ENCODE data around the gene HTR5A.

Gene HTR5A

GRCh38 chr7:155120460-155120859 is 50.3 kb downstream of the HTR5A start:
- no peak for DNase-seq (ENCODE audit: low read depth)
- TF ChIP-seq CTCF (conservative IDR thresholded peaks at IDR 0.05; ENCODE audit: low read length), result no peak
- no peak overlapping the region for H3K4me3 ChIP-seq (ENCODE audit: low read length)

- no peak overlapping the region for H3K4me3 ChIP-seq (ENCODE audit: low read length)
- no peak for TF ChIP-seq CTCF (conservative IDR thresholded peaks at IDR 0.05; ENCODE audit: low read length)
- no peak for DNase-seq (ENCODE audit: low read depth)
These were observed 52.7 kb downstream of the HTR5A start for GRCh38 chr7:155122831-155123230.

GRCh38 chr7:155123413-155123812 is 53.3 kb downstream of the HTR5A start:
- TF ChIP-seq CTCF (conservative IDR thresholded peaks at IDR 0.05; ENCODE audit: low read length), result no peak
- no peak overlapping the region for H3K4me3 ChIP-seq (ENCODE audit: low read length)
- DNase-seq (ENCODE audit: low read depth), result no peak

- TF ChIP-seq CTCF (conservative IDR thresholded peaks at IDR 0.05; ENCODE audit: low read length), result no peak
- H3K4me3 ChIP-seq (ENCODE audit: low read length), result no peak overlapping the region
- no peak for DNase-seq (ENCODE audit: low read depth)
These were observed 54.6 kb downstream of the HTR5A start for GRCh38 chr7:155124706-155125105.

- no peak overlapping the region for H3K4me3 ChIP-seq (ENCODE audit: low read length)
- no peak for TF ChIP-seq CTCF (conservative IDR thresholded peaks at IDR 0.05; ENCODE audit: low read length)
- DNase-seq (ENCODE audit: low read depth), result no peak
These were observed 59.1 kb downstream of the HTR5A start for GRCh38 chr7:155129186-155129585.

GRCh38 chr7:155129789-155130188 is 59.7 kb downstream of the HTR5A start:
- no peak for DNase-seq (ENCODE audit: low read depth)
- H3K4me3 ChIP-seq (ENCODE audit: low read length), result no peak overlapping the region
- no peak for TF ChIP-seq CTCF (conservative IDR thresholded peaks at IDR 0.05; ENCODE audit: low read length)

GRCh38 chr7:155130493-155130892 is 60.4 kb downstream of the HTR5A start:
- DNase-seq (ENCODE audit: low read depth), result no peak
- no peak for TF ChIP-seq CTCF (conservative IDR thresholded peaks at IDR 0.05; ENCODE audit: low read length)

More at GRCh38 chr7:155130493-155130892, 60.4 kb downstream of the HTR5A start:
- no peak overlapping the region for H3K4me3 ChIP-seq (ENCODE audit: low read length)
